HEK293 (cell line): ENCODE measurements around the gene HUNK.

Experiments
- CTCF ChIA-PET: fragments of 350-600 bp; formaldehyde crosslinking; extraction: SDS; loops from one replicate; lab custom pipeline; 2021; ENCODE audit warnings: antibody characterized with exemption; lab: Yijun Ruan, JAX
- POLR2A ChIA-PET: fragments of 300-600 bp; formaldehyde crosslinking; extraction: SDS; loops from one replicate; lab custom pipeline; 2020; ENCODE audit warnings: antibody characterized with exemption, inconsistent platforms; lab: Yijun Ruan, JAX
- H3K27ac ChIP-seq: fragments of 200-500 bp; sonication (Bioruptor generic); 2 replicates; pipeline ENCODE4 v1.5.1; 2014; ENCODE audit warnings: low read depth, low read length, control low read depth, inconsistent platforms; ENCODE audit errors: extremely low read depth
- H3K36me3 ChIP-seq, 2 experiments: fragments of 200-500 bp in 1 of 2; sonication (Bioruptor generic) in 1 of 2; 1 replicate in 1 of 2; 2 replicates in 1 of 2; pipeline ENCODE4 v1.5.1; 2014 to 2017; ENCODE audit warnings: inconsistent platforms in 2 of 2, low read length in 2 of 2; ENCODE audit not compliant: control insufficient read depth in 2 of 2, insufficient read depth in 1 of 2
- H3K4me1 ChIP-seq: fragments of 200-500 bp; sonication (Bioruptor generic); 2 replicates; pipeline ENCODE4 v1.5.1; 2014; ENCODE audit warnings: mild to moderate bottlenecking, low read length, inconsistent platforms; ENCODE audit not compliant: control insufficient read depth, insufficient read depth
- H3K4me3 ChIP-seq: 2 replicates; pipeline ENCODE4 v1.5.1; 2011; ENCODE audit warnings: low read depth, mild to moderate bottlenecking, control low read depth, low read length, moderate library complexity
- H3K9me3 ChIP-seq: fragments of 200-500 bp; sonication (Bioruptor generic); 2 replicates; pipeline ENCODE4 v1.5.1; 2014; ENCODE audit warnings: low read depth, low read length, inconsistent platforms; ENCODE audit not compliant: control insufficient read depth, insufficient read depth
- EGR2 ChIP-seq: fragments of 450-650 bp; formaldehyde crosslinking; IDR thresholded peaks from 2 replicates; pipeline ENCODE4 v1.5.1; 2016; ENCODE audit warnings: low read depth, missing biosample characterization, missing genetic modification characterization
- HOXA7 ChIP-seq: sonication (generic); formaldehyde crosslinking; IDR thresholded peaks from 2 replicates; pipeline ENCODE4 v1.8.1; 2022; ENCODE audit warnings: missing genetic modification reagents, borderline replicate concordance
- IKZF3 ChIP-seq: fragments of 450-650 bp; IDR thresholded peaks from 2 replicates; pipeline ENCODE4 v1.5.0; 2018; ENCODE audit warnings: missing biosample characterization, mild to moderate bottlenecking, missing genetic modification characterization, moderate library complexity
- KLF10 ChIP-seq: fragments of 450-650 bp; IDR thresholded peaks from 2 replicates; pipeline ENCODE4 v1.5.1; 2018; ENCODE audit warnings: missing biosample characterization, mild to moderate bottlenecking, missing genetic modification characterization
- KLF9 ChIP-seq: fragments of 450-650 bp; formaldehyde crosslinking; IDR thresholded peaks from 2 replicates; pipeline ENCODE4 v1.5.1; 2016; ENCODE audit warnings: missing biosample characterization, missing genetic modification characterization, low read depth
- SALL2 ChIP-seq: fragments of 450-650 bp; formaldehyde crosslinking; IDR thresholded peaks from 2 replicates; pipeline ENCODE4 v1.5.0; 2017; ENCODE audit warnings: missing biosample characterization, mild to moderate bottlenecking, missing genetic modification characterization, borderline replicate concordance
- SCRT1 ChIP-seq: fragments of 450-650 bp; formaldehyde crosslinking; IDR thresholded peaks from 2 replicates; pipeline ENCODE4 v1.5.1; 2016; ENCODE audit warnings: missing biosample characterization, missing genetic modification characterization, borderline replicate concordance
- SCRT2 ChIP-seq: fragments of 450-650 bp; formaldehyde crosslinking; IDR thresholded peaks from 2 replicates; pipeline ENCODE4 v1.5.1; 2016; ENCODE audit warnings: missing biosample characterization, missing genetic modification characterization
- WT1 ChIP-seq: fragments of 450-650 bp; formaldehyde crosslinking; IDR thresholded peaks from 2 replicates; pipeline ENCODE4 v1.5.1; 2016; ENCODE audit warnings: missing biosample characterization, missing genetic modification characterization
- ZFHX2 ChIP-seq: fragments of 450-650 bp; formaldehyde crosslinking; conservative IDR thresholded peaks from 2 replicates; pipeline ENCODE4 v1.5.1; 2016; ENCODE audit warnings: missing biosample characterization, missing genetic modification characterization
- ZFP69B ChIP-seq: fragments of 450-650 bp; formaldehyde crosslinking; IDR thresholded peaks from 2 replicates; pipeline ENCODE4 v1.5.1; 2016; ENCODE audit warnings: missing biosample characterization, missing genetic modification characterization
- ZNF121 ChIP-seq: fragments of 450-650 bp; formaldehyde crosslinking; IDR thresholded peaks from 2 replicates; pipeline ENCODE4 v1.5.1; 2016; ENCODE audit warnings: missing biosample characterization, missing genetic modification characterization
- ZNF138 ChIP-seq: fragments of 450-650 bp; formaldehyde crosslinking; IDR thresholded peaks from 2 replicates; pipeline ENCODE4 v1.5.1; 2016; ENCODE audit warnings: missing biosample characterization, missing genetic modification characterization, borderline replicate concordance
- ZNF19 ChIP-seq: fragments of 450-650 bp; formaldehyde crosslinking; IDR thresholded peaks from 2 replicates; pipeline ENCODE4; 2016; ENCODE audit warnings: missing biosample characterization, missing genetic modification characterization, low read depth
- ZNF23 ChIP-seq: fragments of 450-650 bp; formaldehyde crosslinking; IDR thresholded peaks from 2 replicates; pipeline ENCODE4 v1.5.1; 2016; ENCODE audit warnings: missing biosample characterization, missing genetic modification characterization, borderline replicate concordance
- ZNF274 ChIP-seq, 2 experiments: fragments of 200-500 bp in 1 of 2; fragments of 450-650 bp in 1 of 2; sonication (Bioruptor generic) in 1 of 2; formaldehyde crosslinking in 1 of 2; IDR thresholded peaks; 2 replicates each; pipeline versions ENCODE4 v1.5.1 to v1.6.1; 2014 to 2016; ENCODE audit warnings: borderline replicate concordance in 1 of 2, inconsistent platforms in 1 of 2, low read length in 1 of 2, missing biosample characterization in 1 of 2, missing genetic modification characterization in 1 of 2
- ZNF416 ChIP-seq: fragments of 450-650 bp; formaldehyde crosslinking; IDR thresholded peaks from 2 replicates; pipeline ENCODE4 v1.5.1; 2016; ENCODE audit warnings: missing biosample characterization, missing genetic modification characterization
- ZNF48 ChIP-seq: fragments of 450-650 bp; formaldehyde crosslinking; IDR thresholded peaks from 2 replicates; pipeline ENCODE4 v1.5.1; 2016; ENCODE audit warnings: missing biosample characterization, missing genetic modification characterization
- ZNF521 ChIP-seq: fragments of 450-650 bp; formaldehyde crosslinking; IDR thresholded peaks from 2 replicates; pipeline ENCODE4 v1.5.1; 2017; ENCODE audit warnings: missing biosample characterization, mild to moderate bottlenecking, missing genetic modification characterization
- ZNF585B ChIP-seq: fragments of 450-650 bp; formaldehyde crosslinking; IDR thresholded peaks from 2 replicates; pipeline ENCODE4 v1.5.1; 2016; ENCODE audit warnings: missing biosample characterization, missing genetic modification characterization
- ZNF701 ChIP-seq: fragments of 450-650 bp; formaldehyde crosslinking; IDR thresholded peaks from 2 replicates; pipeline ENCODE4 v1.5.1; 2016; ENCODE audit warnings: missing biosample characterization, missing genetic modification characterization
- ZNF707 ChIP-seq: fragments of 450-650 bp; formaldehyde crosslinking; IDR thresholded peaks from 2 replicates; pipeline ENCODE4 v1.5.1; 2016; ENCODE audit warnings: missing biosample characterization, missing genetic modification characterization
- ZNF830 ChIP-seq: fragments of 450-650 bp; IDR thresholded peaks from 2 replicates; pipeline ENCODE4 v1.5.0; 2018; ENCODE audit warnings: missing biosample characterization, missing genetic modification characterization, low read depth, mild to moderate bottlenecking, moderate library complexity
- ZSCAN16 ChIP-seq: fragments of 450-650 bp; formaldehyde crosslinking; IDR thresholded peaks from 2 replicates; pipeline ENCODE4 v1.5.1; 2016; ENCODE audit warnings: missing biosample characterization, missing genetic modification characterization
- TF ChIP-seq, protein P1 (sequence below): fragments of 450-650 bp; formaldehyde crosslinking; IDR thresholded peaks from 2 replicates; pipeline ENCODE4 v1.5.1; 2016; ENCODE audit warnings: missing biosample characterization, missing genetic modification characterization
- TF ChIP-seq, protein P2 (sequence below): fragments of 450-650 bp; formaldehyde crosslinking; IDR thresholded peaks from 2 replicates; pipeline ENCODE4 v1.5.1; 2016; ENCODE audit warnings: missing biosample characterization, missing genetic modification characterization
- TF ChIP-seq, protein P3 (sequence below): fragments of 450-650 bp; formaldehyde crosslinking; IDR thresholded peaks from 2 replicates; pipeline ENCODE4 v1.5.1; 2016; ENCODE audit warnings: missing biosample characterization, missing genetic modification characterization
- TF ChIP-seq, protein P4 (sequence below): fragments of 450-650 bp; formaldehyde crosslinking; IDR thresholded peaks from 2 replicates; pipeline ENCODE4 v1.5.1; 2016; ENCODE audit warnings: missing biosample characterization, missing genetic modification characterization
- TF ChIP-seq, protein P5 (sequence below): fragments of 450-650 bp; formaldehyde crosslinking; IDR thresholded peaks from 2 replicates; pipeline ENCODE4 v1.5.1; 2016; ENCODE audit warnings: missing biosample characterization, missing genetic modification characterization

Gene HUNK

DNA sequence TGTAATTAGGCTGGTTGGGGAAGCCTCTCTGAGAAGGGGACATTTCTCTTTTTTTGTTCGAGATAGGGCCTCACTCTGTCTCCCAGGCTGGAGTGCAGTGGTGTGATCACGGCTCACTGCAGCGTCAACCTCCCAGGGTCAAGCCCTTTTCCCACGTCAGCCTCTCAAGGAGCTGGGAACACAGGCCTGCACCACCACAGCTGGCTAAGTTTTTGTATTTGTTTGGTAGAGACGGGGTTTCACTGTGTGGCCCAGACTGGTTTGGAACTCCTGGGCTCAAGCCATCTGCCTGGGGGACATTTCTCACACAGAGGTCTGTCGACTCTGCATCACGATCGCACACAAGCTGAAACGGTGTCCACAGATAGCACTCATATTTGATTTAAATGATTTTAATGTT is 39.7 kb downstream of the HUNK start:
- no peaks in the 10 kb centered on the region for H3K36me3 ChIP-seq
- POLR2A ChIA-PET = no interaction called here
- peaks cover 13% of the 10 kb centered on the region for H3K4me1 ChIP-seq
- no peaks in the 10 kb centered on the region for H3K9me3 ChIP-seq
- TF ChIP-seq ZNF23 (tag by site-specific recombination) (no peak), ZNF138 (no peak), ZFP69B (tag by site-specific recombination) (no peak), ZNF48 (tag by site-specific recombination) (no peak), ZNF585B (tag by site-specific recombination) (no peak), ZSCAN16 (tag by site-specific recombination) (no peak), ZNF274 (IDR thresholded peaks at IDR 0.05; ENCODE audit: low read length) (no peak), ZNF274 (tag by site-specific recombination; IDR thresholded peaks at IDR 0.05; ENCODE audit: borderline replicate concordance) (no peak), IKZF3 (tag by site-specific recombination) (no peak), ZNF121 (no peak), ZNF707 (tag by site-specific recombination) (no peak), KLF9 (tag by site-specific recombination) (no peak), ZNF19 (tag by site-specific recombination) (no peak), ZNF830 (tag by site-specific recombination) (no peak)
- TF ChIP-seq, protein P1, sequence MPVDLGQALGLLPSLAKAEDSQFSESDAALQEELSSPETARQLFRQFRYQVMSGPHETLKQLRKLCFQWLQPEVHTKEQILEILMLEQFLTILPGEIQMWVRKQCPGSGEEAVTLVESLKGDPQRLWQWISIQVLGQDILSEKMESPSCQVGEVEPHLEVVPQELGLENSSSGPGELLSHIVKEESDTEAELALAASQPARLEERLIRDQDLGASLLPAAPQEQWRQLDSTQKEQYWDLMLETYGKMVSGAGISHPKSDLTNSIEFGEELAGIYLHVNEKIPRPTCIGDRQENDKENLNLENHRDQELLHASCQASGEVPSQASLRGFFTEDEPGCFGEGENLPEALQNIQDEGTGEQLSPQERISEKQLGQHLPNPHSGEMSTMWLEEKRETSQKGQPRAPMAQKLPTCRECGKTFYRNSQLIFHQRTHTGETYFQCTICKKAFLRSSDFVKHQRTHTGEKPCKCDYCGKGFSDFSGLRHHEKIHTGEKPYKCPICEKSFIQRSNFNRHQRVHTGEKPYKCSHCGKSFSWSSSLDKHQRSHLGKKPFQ (tag by site-specific recombination) = no peak
- CTCF ChIA-PET = no interaction called here
- no peak overlapping the region for H3K27ac ChIP-seq
- no peak overlapping the region for H3K4me3 ChIP-seq

DNA sequence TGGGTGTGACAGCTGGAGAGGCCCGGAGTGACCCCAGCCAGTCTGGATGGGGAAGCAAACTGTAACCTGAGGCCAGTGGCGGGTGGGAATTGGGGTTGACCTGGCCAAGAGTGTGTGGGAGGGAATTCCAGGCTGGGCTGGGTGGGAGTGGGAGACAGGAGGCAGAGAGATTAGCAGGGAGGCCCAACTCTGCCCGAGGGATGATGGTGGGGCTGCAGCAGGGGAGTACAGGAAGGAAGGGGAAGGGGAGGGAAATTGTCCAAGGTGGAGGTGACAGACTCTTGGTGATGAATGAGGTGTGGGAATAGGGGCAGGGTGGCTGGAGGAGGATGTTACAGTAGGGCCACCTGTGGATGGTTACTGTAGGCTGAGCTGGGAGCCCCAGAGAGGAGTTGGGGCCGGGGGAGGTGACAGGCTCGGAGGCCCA is 40.4 kb downstream of the HUNK start:
- CTCF ChIA-PET = no interaction called here
- peaks cover 13% of the 10 kb centered on the region for H3K4me1 ChIP-seq
- no peaks in the 10 kb centered on the region for H3K36me3 ChIP-seq
- H3K27ac ChIP-seq = no peak overlapping the region
- no peaks in the 10 kb centered on the region for H3K9me3 ChIP-seq
- no peak overlapping the region for H3K4me3 ChIP-seq
- POLR2A ChIA-PET = no interaction called here
- TF ChIP-seq EGR2 (tag by site-specific recombination) (peak; percentile 98), WT1 (tag by site-specific recombination) (peak; percentile 56; the same call in 1 of the 2 replicates), ZNF521 (tag by site-specific recombination) (no peak), ZNF416 (tag by site-specific recombination) (no peak), ZFHX2 (tag by site-specific recombination) (peak; percentile 95), SALL2 (no peak), SCRT2 (tag by site-specific recombination) (peak; percentile 79), ZNF701 (no peak), SCRT1 (tag by site-specific recombination) (peak; percentile 80; the same call in 1 of the 2 replicates), KLF10 (tag by site-specific recombination) (no peak), HOXA7 (CRISPR knock-in tag) (no peak)
- TF ChIP-seq, protein P2, sequence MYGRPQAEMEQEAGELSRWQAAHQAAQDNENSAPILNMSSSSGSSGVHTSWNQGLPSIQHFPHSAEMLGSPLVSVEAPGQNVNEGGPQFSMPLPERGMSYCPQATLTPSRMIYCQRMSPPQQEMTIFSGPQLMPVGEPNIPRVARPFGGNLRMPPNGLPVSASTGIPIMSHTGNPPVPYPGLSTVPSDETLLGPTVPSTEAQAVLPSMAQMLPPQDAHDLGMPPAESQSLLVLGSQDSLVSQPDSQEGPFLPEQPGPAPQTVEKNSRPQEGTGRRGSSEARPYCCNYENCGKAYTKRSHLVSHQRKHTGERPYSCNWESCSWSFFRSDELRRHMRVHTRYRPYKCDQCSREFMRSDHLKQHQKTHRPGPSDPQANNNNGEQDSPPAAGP = peak; percentile 82
- TF ChIP-seq, protein P3, sequence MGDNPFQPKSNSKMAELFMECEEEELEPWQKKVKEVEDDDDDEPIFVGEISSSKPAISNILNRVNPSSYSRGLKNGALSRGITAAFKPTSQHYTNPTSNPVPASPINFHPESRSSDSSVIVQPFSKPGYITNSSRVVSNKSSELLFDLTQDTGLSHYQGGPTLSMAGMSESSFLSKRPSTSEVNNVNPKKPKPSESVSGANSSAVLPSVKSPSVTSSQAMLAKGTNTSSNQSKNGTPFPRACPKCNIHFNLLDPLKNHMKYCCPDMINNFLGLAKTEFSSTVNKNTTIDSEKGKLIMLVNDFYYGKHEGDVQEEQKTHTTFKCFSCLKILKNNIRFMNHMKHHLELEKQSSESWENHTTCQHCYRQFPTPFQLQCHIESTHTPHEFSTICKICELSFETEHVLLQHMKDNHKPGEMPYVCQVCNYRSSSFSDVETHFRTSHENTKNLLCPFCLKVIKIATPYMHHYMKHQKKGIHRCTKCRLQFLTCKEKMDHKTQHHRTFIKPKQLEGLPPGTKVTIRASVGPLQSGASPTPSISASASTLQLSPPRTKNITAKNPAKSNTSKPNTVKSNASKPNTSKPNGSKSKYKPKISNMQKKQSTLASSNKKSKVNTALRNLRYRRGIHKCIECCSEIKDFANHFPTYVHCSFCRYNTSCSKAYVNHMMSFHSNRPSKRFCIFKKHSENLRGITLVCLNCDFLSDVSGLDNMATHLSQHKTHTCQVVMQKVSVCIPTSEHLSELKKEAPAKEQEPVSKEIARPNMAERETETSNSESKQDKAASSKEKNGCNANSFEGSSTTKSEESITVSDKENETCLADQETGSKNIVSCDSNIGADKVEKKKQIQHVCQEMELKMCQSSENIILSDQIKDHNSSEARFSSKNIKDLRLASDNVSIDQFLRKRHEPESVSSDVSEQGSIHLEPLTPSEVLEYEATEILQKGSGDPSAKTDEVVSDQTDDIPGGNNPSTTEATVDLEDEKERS = no peak
- TF ChIP-seq, protein P4, sequence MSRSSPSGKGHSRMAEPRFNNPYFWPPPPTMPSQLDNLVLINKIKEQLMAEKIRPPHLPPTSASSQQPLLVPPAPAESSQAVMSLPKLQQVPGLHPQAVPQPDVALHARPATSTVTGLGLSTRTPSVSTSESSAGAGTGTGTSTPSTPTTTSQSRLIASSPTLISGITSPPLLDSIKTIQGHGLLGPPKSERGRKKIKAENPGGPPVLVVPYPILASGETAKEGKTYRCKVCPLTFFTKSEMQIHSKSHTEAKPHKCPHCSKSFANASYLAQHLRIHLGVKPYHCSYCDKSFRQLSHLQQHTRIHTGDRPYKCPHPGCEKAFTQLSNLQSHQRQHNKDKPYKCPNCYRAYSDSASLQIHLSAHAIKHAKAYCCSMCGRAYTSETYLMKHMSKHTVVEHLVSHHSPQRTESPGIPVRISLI (tag by site-specific recombination) = no peak
- TF ChIP-seq, protein P5, sequence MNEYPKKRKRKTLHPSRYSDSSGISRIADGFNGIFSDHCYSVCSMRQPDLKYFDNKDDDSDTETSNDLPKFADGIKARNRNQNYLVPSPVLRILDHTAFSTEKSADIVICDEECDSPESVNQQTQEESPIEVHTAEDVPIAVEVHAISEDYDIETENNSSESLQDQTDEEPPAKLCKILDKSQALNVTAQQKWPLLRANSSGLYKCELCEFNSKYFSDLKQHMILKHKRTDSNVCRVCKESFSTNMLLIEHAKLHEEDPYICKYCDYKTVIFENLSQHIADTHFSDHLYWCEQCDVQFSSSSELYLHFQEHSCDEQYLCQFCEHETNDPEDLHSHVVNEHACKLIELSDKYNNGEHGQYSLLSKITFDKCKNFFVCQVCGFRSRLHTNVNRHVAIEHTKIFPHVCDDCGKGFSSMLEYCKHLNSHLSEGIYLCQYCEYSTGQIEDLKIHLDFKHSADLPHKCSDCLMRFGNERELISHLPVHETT = no peak
